Astrocyte (in vitro differentiated cells and primary cell): ENCODE data around the gene RGS16. TPM values are rescaled to one million over a fixed set of nuclear protein-coding genes. Genes with fewer than 3 reads are reported as not detected.

Experiments
- DNase-seq: peaks from one replicate; pipeline ENCODE4 v3.0.0-alpha.2; 2010; ENCODE audit warnings: low read depth
- FAIRE-seq: peaks from 2 replicates; lab custom pipeline; 2011; peaks lifted over from hg19 to GRCh38; lab: Jason Lieb, UNC
- H2AFZ ChIP-seq: 2 replicates; pipeline ENCODE4 v1.6.0; 2012; ENCODE audit warnings: low read depth, low read length, inconsistent platforms
- H3K27ac ChIP-seq: 2 replicates; pipeline ENCODE4 v1.5.1; 2011; ENCODE audit warnings: low read depth, low read length, inconsistent platforms
- H3K27me3 ChIP-seq: 2 replicates; pipeline ENCODE4 v1.6.0; 2011; ENCODE audit warnings: low read length, inconsistent platforms; ENCODE audit not compliant: insufficient read depth
- H3K36me3 ChIP-seq: 2 replicates; pipeline ENCODE4 v1.5.1; 2011; ENCODE audit warnings: low read length, inconsistent platforms; ENCODE audit not compliant: insufficient read depth
- H3K4me1 ChIP-seq: 2 replicates; pipeline ENCODE4 v1.5.1; 2011; ENCODE audit warnings: low read length, inconsistent platforms; ENCODE audit not compliant: insufficient read depth
- H3K4me2 ChIP-seq: 2 replicates; pipeline ENCODE4 v1.6.0; 2012; ENCODE audit warnings: low read length, inconsistent platforms
- H3K4me3 ChIP-seq: 2 replicates; pipeline ENCODE4 v1.5.1; 2011; ENCODE audit warnings: low read depth, mild to moderate bottlenecking, low read length, inconsistent platforms; ENCODE audit not compliant: insufficient read depth
- H3K79me2 ChIP-seq: 2 replicates; pipeline ENCODE4 v1.6.0; 2012; ENCODE audit warnings: mild to moderate bottlenecking, low read length, inconsistent platforms; ENCODE audit not compliant: insufficient read depth
- H3K9ac ChIP-seq: 2 replicates; pipeline ENCODE4 v1.6.0; 2012; ENCODE audit warnings: mild to moderate bottlenecking, low read length, inconsistent platforms
- H3K9me3 ChIP-seq: 2 replicates; pipeline ENCODE4 v1.5.1; 2012; ENCODE audit warnings: low read depth, mild to moderate bottlenecking, low read length, inconsistent platforms; ENCODE audit not compliant: insufficient read depth
- H4K20me1 ChIP-seq: 2 replicates; pipeline ENCODE4 v1.6.0; 2012; ENCODE audit warnings: low read length, inconsistent platforms; ENCODE audit not compliant: insufficient read depth
- H3K27ac Mint-ChIP-seq: one replicate; pipeline ENCODE4 v1.8.0; 2021; ENCODE audit warnings: mild to moderate bottlenecking, mixed read lengths; ENCODE audit not compliant: unreplicated experiment
- H3K27me3 Mint-ChIP-seq: one replicate; pipeline ENCODE4 v1.8.0; 2021; ENCODE audit warnings: low read depth, mixed read lengths; ENCODE audit not compliant: unreplicated experiment
- H3K36me3 Mint-ChIP-seq: one replicate; pipeline ENCODE4 v1.8.0; 2021; ENCODE audit warnings: low read depth, mixed read lengths; ENCODE audit not compliant: unreplicated experiment
- H3K4me1 Mint-ChIP-seq: one replicate; pipeline ENCODE4 v1.8.0; 2021; ENCODE audit warnings: low read depth, mixed read lengths; ENCODE audit not compliant: unreplicated experiment
- H3K4me3 Mint-ChIP-seq: one replicate; pipeline ENCODE4 v1.8.0; 2021; ENCODE audit warnings: mild to moderate bottlenecking, moderate library complexity, mixed read lengths; ENCODE audit not compliant: unreplicated experiment
- H3K9me3 Mint-ChIP-seq: one replicate; pipeline ENCODE4 v1.8.0; 2021; ENCODE audit warnings: mild to moderate bottlenecking, mixed read lengths; ENCODE audit not compliant: unreplicated experiment
- EZH2 ChIP-seq: IDR thresholded peaks from 2 replicates; pipeline ENCODE4 v1.6.1; 2012; ENCODE audit warnings: mild to moderate bottlenecking, low read length, inconsistent platforms; ENCODE audit not compliant: insufficient read depth
- total RNA-seq: library from RNA; stranded (reverse); gene quantifications from 2 replicates; pipeline ENCODE4 v1.2.1, GENCODE V29; 2021
- TF ChIP-seq, protein P1 (sequence below): IDR thresholded peaks from 2 replicates; pipeline ENCODE4 v1.5.1; 2011; ENCODE audit warnings: low read depth, mild to moderate bottlenecking, inconsistent platforms, low read length, moderate library complexity; ENCODE audit not compliant: insufficient read depth

Gene RGS16
- total RNA-seq, 1 donor from 2014 or later, result 4.3 TPM

DNA sequence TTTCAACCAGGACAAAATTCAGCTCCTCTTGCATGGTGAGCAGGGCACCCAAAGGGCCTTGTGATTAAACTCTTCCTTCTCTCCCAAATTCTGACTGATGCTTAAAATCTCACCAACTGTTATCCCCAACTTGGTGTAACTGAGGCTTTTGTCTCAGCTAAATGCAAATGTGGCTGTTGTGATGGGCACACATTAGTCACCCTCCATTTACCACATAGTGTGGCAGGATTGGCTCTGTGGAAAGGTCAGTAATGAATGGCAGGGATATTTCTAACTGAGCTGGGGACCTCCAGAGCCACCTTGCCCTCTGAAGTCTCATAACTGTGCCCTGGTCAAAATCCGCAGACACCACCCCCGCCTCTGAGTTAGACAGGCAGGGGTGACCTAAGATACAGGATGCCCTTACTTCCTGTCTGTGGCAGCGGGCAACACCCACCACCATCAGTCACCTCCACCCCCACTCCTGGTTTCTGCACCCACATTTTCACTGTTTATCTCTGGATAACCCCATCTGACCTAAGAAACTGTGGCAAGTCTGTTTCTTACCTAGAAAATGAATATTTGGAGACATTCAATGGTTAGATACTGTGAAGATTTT, 25.4 kb upstream of the RGS16 start:
- no peaks in the 10 kb centered on the region for H3K9me3 Mint-ChIP-seq
- H3K27me3 Mint-ChIP-seq, result peaks cover 2% of the 10 kb centered on the region
- H3K27ac Mint-ChIP-seq, result no peak overlapping the region
- Histone ChIP-seq H3K79me2 (no peaks in the 10 kb centered on the region), H4K20me1 (no peaks in the 10 kb centered on the region), H3K4me2 (no peak overlapping the region), H2AFZ (no peak overlapping the region), H3K4me3 (no peak overlapping the region), H3K4me1 (no peaks in the 10 kb centered on the region), H3K36me3 (no peaks in the 10 kb centered on the region), H3K27ac (no peak overlapping the region), H3K27me3 (no peaks in the 10 kb centered on the region), H3K9me3 (no peaks in the 10 kb centered on the region), H3K9ac (no peak overlapping the region)
- H3K4me3 Mint-ChIP-seq, result no peak overlapping the region
- TF ChIP-seq, protein P1, sequence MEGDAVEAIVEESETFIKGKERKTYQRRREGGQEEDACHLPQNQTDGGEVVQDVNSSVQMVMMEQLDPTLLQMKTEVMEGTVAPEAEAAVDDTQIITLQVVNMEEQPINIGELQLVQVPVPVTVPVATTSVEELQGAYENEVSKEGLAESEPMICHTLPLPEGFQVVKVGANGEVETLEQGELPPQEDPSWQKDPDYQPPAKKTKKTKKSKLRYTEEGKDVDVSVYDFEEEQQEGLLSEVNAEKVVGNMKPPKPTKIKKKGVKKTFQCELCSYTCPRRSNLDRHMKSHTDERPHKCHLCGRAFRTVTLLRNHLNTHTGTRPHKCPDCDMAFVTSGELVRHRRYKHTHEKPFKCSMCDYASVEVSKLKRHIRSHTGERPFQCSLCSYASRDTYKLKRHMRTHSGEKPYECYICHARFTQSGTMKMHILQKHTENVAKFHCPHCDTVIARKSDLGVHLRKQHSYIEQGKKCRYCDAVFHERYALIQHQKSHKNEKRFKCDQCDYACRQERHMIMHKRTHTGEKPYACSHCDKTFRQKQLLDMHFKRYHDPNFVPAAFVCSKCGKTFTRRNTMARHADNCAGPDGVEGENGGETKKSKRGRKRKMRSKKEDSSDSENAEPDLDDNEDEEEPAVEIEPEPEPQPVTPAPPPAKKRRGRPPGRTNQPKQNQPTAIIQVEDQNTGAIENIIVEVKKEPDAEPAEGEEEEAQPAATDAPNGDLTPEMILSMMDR, result no peak
- no peak for TF ChIP-seq EZH2
- FAIRE-seq (no peak), DNase-seq (no peak)
- H3K36me3 Mint-ChIP-seq, result no peaks in the 10 kb centered on the region
- peaks cover 43% of the 10 kb centered on the region for H3K4me1 Mint-ChIP-seq

- Mint-ChIP-seq H3K4me3 (no peak overlapping the region), H3K27me3 (peaks cover under 1% of the 10 kb centered on the region), H3K27ac (no peak overlapping the region), H3K4me1 (peaks cover 43% of the 10 kb centered on the region), H3K9me3 (no peaks in the 10 kb centered on the region), H3K36me3 (no peaks in the 10 kb centered on the region)
- TF ChIP-seq, protein P1, result no peak
- no peak for TF ChIP-seq EZH2
- no peak overlapping the region for H3K27ac ChIP-seq
- H3K36me3 ChIP-seq, result no peaks in the 10 kb centered on the region
- H3K4me1 ChIP-seq, result no peaks in the 10 kb centered on the region
- H3K9ac ChIP-seq, result no peak overlapping the region
- H2AFZ ChIP-seq, result no peak overlapping the region
- FAIRE-seq (no peak), DNase-seq (no peak)
- no peaks in the 10 kb centered on the region for H3K27me3 ChIP-seq
- H4K20me1 ChIP-seq, result no peaks in the 10 kb centered on the region
- no peak overlapping the region for H3K4me3 ChIP-seq
- H3K9me3 ChIP-seq, result no peaks in the 10 kb centered on the region
- H3K4me2 ChIP-seq, result no peak overlapping the region
- no peaks in the 10 kb centered on the region for H3K79me2 ChIP-seq
These were observed 24.9 kb upstream of the RGS16 start for GRCh38 chr1:182629080-182629479.

DNA sequence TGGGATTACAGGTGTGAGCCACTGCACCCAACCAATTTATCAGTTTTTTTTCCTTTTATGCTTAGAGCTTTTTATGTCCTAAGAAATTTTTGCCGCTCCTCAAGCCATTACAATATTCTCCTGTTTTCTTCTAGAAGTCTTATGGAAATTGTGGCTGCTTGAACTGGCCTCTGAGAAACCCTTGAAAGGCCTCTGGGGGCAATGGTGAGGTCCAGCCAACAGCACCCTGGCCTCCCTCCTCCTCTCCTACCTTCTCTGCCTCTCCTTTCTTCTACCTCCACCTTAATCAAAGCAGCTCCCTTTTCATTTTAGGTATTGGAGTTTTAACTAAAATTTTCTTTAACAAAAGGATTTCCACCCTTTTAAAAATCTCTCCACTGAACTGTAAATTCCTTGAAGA, 24.5 kb upstream of the RGS16 start:
- Histone ChIP-seq H3K27me3 (no peaks in the 10 kb centered on the region), H3K9me3 (no peaks in the 10 kb centered on the region), H3K27ac (no peak overlapping the region), H2AFZ (no peak overlapping the region), H3K4me3 (no peak overlapping the region), H4K20me1 (no peaks in the 10 kb centered on the region), H3K79me2 (no peaks in the 10 kb centered on the region), H3K36me3 (no peaks in the 10 kb centered on the region), H3K9ac (no peak overlapping the region), H3K4me2 (no peak overlapping the region), H3K4me1 (no peaks in the 10 kb centered on the region)
- H3K27me3 Mint-ChIP-seq, result no peaks in the 10 kb centered on the region
- no peak for TF ChIP-seq EZH2
- TF ChIP-seq, protein P1, result no peak
- FAIRE-seq, result no peak
- H3K27ac Mint-ChIP-seq, result no peak overlapping the region
- no peak for DNase-seq
- H3K4me1 Mint-ChIP-seq, result peaks cover 43% of the 10 kb centered on the region
- H3K36me3 Mint-ChIP-seq, result no peaks in the 10 kb centered on the region
- no peak overlapping the region for H3K4me3 Mint-ChIP-seq
- H3K9me3 Mint-ChIP-seq, result no peaks in the 10 kb centered on the region
